ENCODE data around the gene ANK2.

ANK2 gene

DNA sequence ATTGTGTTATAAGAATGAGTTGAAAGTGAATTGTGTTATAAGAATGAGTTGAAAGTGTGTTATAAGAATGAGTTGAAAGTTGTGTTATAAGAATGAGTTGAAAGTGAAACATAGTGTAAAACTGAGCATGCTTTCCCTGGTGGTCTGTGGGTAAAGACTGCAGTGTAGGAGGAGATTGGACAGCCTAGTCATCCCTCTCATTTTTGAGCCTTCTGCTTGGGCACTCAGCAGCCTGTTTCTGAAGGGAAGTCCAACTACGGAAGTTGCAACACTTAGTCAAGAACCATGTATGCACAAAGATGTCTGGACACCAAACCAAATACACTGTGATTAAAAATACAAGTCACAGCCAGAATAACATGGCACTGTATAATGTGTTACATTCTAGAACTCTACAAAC lies 72.6 kb downstream of the ANK2 start:
- TF ChIP-seq, protein P1, sequence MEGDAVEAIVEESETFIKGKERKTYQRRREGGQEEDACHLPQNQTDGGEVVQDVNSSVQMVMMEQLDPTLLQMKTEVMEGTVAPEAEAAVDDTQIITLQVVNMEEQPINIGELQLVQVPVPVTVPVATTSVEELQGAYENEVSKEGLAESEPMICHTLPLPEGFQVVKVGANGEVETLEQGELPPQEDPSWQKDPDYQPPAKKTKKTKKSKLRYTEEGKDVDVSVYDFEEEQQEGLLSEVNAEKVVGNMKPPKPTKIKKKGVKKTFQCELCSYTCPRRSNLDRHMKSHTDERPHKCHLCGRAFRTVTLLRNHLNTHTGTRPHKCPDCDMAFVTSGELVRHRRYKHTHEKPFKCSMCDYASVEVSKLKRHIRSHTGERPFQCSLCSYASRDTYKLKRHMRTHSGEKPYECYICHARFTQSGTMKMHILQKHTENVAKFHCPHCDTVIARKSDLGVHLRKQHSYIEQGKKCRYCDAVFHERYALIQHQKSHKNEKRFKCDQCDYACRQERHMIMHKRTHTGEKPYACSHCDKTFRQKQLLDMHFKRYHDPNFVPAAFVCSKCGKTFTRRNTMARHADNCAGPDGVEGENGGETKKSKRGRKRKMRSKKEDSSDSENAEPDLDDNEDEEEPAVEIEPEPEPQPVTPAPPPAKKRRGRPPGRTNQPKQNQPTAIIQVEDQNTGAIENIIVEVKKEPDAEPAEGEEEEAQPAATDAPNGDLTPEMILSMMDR (IDR thresholded peaks at IDR 0.05) = no peak
- H3K27ac ChIP-seq = no peak overlapping the region
- no peaks in the 10 kb centered on the region for H3K4me1 ChIP-seq (ENCODE audit: control insufficient read depth in 1 of 2, insufficient read depth in 1 of 2, low read depth in 1 of 2, low read length in 1 of 2)

DNA sequence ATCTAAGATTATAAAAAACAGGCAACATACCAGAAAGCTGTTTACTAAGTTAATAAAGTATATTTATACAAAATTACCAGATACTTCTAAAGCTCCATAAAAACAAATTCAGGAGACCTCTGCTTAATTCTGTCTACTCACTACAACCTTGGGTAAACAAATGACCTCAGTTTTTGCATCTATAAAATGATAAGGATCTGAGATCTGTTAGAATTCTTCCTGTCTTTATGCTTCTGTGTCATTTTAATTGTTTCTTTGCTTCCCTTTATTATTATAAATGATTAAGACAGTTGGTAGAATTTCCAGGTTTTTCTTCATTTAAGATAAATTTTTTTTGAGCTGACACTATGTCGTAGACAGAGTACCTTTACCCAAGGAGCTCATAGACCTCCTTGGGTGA lies 76.0 kb downstream of the ANK2 start:
- no peak overlapping the region for H3K27ac ChIP-seq
- H3K4me1 ChIP-seq (ENCODE audit: control insufficient read depth in 1 of 2, insufficient read depth in 1 of 2, low read depth in 1 of 2, low read length in 1 of 2) = no peaks in the 10 kb centered on the region
- no peaks in the 10 kb centered on the region for H3K9me3 ChIP-seq
- H3K27me3 ChIP-seq = no peaks in the 10 kb centered on the region
- no peaks in the 10 kb centered on the region for H3K36me3 ChIP-seq
- TF ChIP-seq, protein P1 (IDR thresholded peaks at IDR 0.05) = no peak
- no peak overlapping the region for H3K4me3 ChIP-seq (ENCODE audit: low read depth in 1 of 2, low read length in 1 of 2)

More for the DNA sequence above, 72.6 kb downstream of the ANK2 start:
- H3K4me3 ChIP-seq (ENCODE audit: low read depth in 1 of 2, low read length in 1 of 2) = no peak overlapping the region
- no peaks in the 10 kb centered on the region for H3K27me3 ChIP-seq
- H3K36me3 ChIP-seq = no peaks in the 10 kb centered on the region
- no peaks in the 10 kb centered on the region for H3K9me3 ChIP-seq

DNA sequence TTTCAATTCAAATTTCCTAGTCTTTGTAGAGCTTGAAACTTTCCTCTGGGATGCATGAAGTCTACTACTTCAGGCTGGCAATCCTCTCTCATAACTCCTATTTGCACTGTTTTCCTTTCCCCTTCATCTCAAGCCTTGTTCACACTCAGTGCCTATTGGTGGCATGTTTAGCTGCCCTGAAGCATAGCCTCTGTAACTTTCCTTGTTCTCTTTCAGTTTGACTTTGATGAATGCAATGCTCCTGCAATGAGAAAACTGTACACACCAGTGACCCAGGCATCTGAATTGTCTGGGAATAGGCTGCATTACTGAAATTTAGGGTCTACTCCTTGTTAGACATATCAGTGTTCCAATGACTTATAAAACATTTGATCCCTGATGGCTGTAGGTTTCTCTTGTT lies 81.7 kb downstream of the ANK2 start:
- Histone ChIP-seq H3K4me3 (ENCODE audit: low read depth in 1 of 2, low read length in 1 of 2) (no peak overlapping the region), H3K36me3 (no peaks in the 10 kb centered on the region), H3K4me1 (ENCODE audit: control insufficient read depth in 1 of 2, insufficient read depth in 1 of 2, low read depth in 1 of 2, low read length in 1 of 2) (no peaks in the 10 kb centered on the region), H3K9me3 (no peaks in the 10 kb centered on the region), H3K27me3 (no peaks in the 10 kb centered on the region), H3K27ac (no peak overlapping the region)
- TF ChIP-seq, protein P1 (IDR thresholded peaks at IDR 0.05) = no peak

DNA sequence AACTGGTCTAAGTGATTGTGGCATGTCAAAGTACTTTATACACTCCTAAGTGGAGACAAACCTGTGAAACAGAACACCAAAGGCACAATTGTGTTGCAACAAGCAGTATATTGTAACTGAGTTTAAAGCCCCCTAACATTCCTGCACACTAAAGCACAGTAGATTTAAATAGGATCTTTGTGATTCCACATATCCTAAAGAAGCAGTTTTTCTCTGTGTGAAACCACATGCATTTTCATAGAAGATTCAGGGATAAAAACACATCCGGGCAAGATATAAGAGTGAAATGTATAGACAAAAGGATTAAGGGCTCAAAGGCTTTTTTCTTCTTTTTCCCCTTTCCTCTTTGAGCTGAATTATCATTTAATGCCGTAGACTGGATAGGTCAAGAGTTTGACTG lies 82.2 kb downstream of the ANK2 start:
- H3K27me3 ChIP-seq = no peaks in the 10 kb centered on the region
- H3K4me3 ChIP-seq (ENCODE audit: low read depth in 1 of 2, low read length in 1 of 2) = no peak overlapping the region
- no peaks in the 10 kb centered on the region for H3K4me1 ChIP-seq (ENCODE audit: control insufficient read depth in 1 of 2, insufficient read depth in 1 of 2, low read depth in 1 of 2, low read length in 1 of 2)
- H3K9me3 ChIP-seq = no peaks in the 10 kb centered on the region
- H3K36me3 ChIP-seq = no peaks in the 10 kb centered on the region
- TF ChIP-seq, protein P1 (IDR thresholded peaks at IDR 0.05) = no peak
- no peak overlapping the region for H3K27ac ChIP-seq

DNA sequence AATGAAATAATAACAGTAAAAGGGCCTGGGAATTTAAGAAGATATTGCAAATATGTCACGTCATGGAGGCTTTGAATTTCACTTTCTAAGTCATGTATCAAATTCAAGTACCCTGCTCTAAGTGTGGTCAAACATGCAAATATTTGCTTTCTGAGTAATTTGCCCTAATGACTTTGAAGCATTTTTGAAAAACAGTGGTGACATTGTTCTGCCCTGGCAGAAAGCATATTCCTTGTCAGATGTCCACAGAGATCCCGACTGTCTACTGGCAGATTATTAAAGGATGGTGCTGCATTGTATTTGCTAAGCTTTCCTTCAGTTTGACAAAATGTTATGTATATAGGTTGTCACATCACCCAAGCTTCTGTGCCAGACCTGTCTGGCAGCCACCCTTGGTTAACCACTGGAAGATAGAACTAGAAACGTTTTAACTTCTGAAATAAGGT lies 92.5 kb downstream of the ANK2 start:
- no peak overlapping the region for H3K27ac ChIP-seq
- H3K4me3 ChIP-seq (ENCODE audit: low read depth in 1 of 2, low read length in 1 of 2) = no peak overlapping the region
- TF ChIP-seq, protein P1 (IDR thresholded peaks at IDR 0.05) = no peak
- no peaks in the 10 kb centered on the region for H3K36me3 ChIP-seq
- H3K9me3 ChIP-seq = no peaks in the 10 kb centered on the region
- no peaks in the 10 kb centered on the region for H3K27me3 ChIP-seq
- no peaks in the 10 kb centered on the region for H3K4me1 ChIP-seq (ENCODE audit: control insufficient read depth in 1 of 2, insufficient read depth in 1 of 2, low read depth in 1 of 2, low read length in 1 of 2)

DNA sequence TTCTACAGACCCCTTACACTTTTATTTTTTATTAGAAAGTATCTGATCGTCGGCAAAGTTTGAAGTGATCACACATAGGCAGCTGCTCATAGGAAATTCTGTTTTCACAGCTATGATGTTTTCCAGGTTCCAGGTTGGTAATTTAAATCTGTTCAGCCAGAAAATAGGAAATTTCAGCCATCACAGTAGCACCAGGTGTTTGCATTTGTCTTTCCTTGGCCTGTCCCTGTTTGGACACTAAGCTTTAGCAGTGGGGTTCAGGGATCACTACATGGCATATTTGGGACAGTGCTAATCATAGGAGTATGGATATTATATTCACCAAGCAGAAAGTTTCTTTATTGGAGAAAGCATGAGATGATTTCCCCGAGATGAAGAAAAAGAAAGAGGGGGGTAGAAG lies 92.9 kb downstream of the ANK2 start:
- Histone ChIP-seq H3K4me3 (ENCODE audit: low read depth in 1 of 2, low read length in 1 of 2) (no peak overlapping the region), H3K4me1 (ENCODE audit: control insufficient read depth in 1 of 2, insufficient read depth in 1 of 2, low read depth in 1 of 2, low read length in 1 of 2) (no peaks in the 10 kb centered on the region), H3K27me3 (no peaks in the 10 kb centered on the region), H3K36me3 (no peaks in the 10 kb centered on the region), H3K9me3 (no peaks in the 10 kb centered on the region), H3K27ac (no peak overlapping the region)
- TF ChIP-seq, protein P1 (IDR thresholded peaks at IDR 0.05) = no peak
